SK-N-MC (cell line): ENCODE data around the gene PTK7.

ENCODE experiments used
- EZH2 ChIP-seq: fragments of 200-600 bp; sonication (generic); IDR thresholded peaks from one replicate; pipeline ENCODE4 v1.6.1; 2017; ENCODE audit warnings: antibody characterized with exemption
- POLR2AphosphoS5 ChIP-seq: IDR thresholded peaks from 2 replicates; pipeline ENCODE4 v1.6.1; 2012; ENCODE audit warnings: mild to moderate bottlenecking, low read depth, low read length, borderline replicate concordance

GRCh38 chr6:43058531-43058930 lies 17.6 kb upstream of the PTK7 start:
- TF ChIP-seq EZH2 (no peak), POLR2AphosphoS5 (no peak)
